ENCODE measurements around the gene SCG3. TPM values are rescaled to one million over a fixed set of nuclear protein-coding genes. Genes with fewer than 3 reads are reported as not detected.

The SCG3 gene
- total and polyA plus RNA-seq, 7 donors: under 0.01 to 2.1 (median 1.2) TPM

DNA sequence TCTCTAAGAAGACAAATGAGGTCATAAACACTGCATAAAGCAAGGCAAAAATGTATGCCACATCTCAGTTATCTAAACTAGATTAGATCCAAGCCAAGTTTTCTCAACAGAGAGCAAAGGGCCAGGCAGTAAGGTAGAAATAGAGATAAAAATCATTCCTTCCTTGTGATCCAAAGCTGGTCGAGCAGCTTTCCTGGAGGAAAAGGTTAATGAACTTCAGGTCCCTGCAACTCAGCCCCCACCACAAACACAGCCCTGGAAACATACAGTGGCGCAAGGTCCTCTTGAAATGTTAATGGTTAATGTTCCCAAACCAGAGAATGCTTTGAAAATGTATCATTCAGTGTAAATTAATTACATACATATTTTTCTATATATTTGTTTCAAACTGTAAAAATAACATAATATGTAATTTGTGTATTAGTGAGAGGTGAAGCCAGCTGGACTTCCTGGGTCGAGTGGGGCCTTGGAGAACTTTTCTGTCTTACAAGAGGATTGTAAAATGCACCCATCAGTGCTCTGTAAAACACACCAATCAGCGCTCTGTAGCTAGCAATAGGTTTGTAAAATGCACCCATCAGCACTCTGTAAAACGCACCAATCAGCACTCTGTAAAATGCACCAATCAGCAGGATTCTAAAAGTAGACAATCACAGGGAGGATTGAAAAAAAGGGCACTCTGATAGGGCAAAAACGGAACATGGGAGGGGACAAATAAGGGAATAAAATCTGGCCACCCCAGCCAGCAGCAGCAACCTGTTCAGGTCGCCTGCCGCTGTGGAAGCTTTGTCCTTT lies 39.1 kb downstream of the SCG3 start:
- intact Hi-C loops (cut with DNase I): no loop called here
- H3K4me1 ChIP-seq: peaks cover 0 to 34% (median 15%) of the 10 kb centered on the region in 4 donors
- DNase-seq: no peak
- H3K27me3 ChIP-seq: no peaks in the 10 kb centered on the region
- 74 to 81% methylated on average over 8 of the region's 8 CpGs for WGBS, 2 donors
- H3K4me3 ChIP-seq: no peak overlapping the region
- peaks cover 0 to 12% (median 0%) of the 10 kb centered on the region in 4 donors for H3K36me3 ChIP-seq
- TF ChIP-seq POLR2AphosphoS5 (IDR thresholded peaks at IDR 0.05) (no peak), EP300 (IDR thresholded peaks at IDR 0.05) (no peak), POLR2A (IDR thresholded peaks at IDR 0.05) (no peak), CTCF (IDR thresholded peaks at IDR 0.05) (no peak)
- H3K9me3 ChIP-seq: no peaks in the 10 kb centered on the region
- no peak overlapping the region for H3K27ac ChIP-seq

- H3K27ac ChIP-seq: no peak overlapping the region
- H3K36me3 ChIP-seq: peaks cover 0 to 12% (median 0%) of the 10 kb centered on the region in 4 donors
- H3K27me3 ChIP-seq: no peaks in the 10 kb centered on the region
- DNase-seq: no peak
- H3K9me3 ChIP-seq: no peaks in the 10 kb centered on the region
- TF ChIP-seq POLR2A (IDR thresholded peaks at IDR 0.05) (no peak), CTCF (IDR thresholded peaks at IDR 0.05) (no peak)
- intact Hi-C loops (cut with DNase I): no loop called here
- H3K4me3 ChIP-seq: no peak overlapping the region
- WGBS, 2 donors: 80 to 83% methylated on average over 5 of the region's 5 CpGs
- H3K4me1 ChIP-seq: peaks cover 0 to 44% (median 25%) of the 10 kb centered on the region in 4 donors
These were observed 40.1 kb downstream of the SCG3 start for GRCh38 chr15:51721199-51721960.

GRCh38 chr15:51724199-51724598 lies 42.9 kb downstream of the SCG3 start:
- no peak for TF ChIP-seq POLR2A (IDR thresholded peaks at IDR 0.05)
- peak in 2 of 4 donors; percentile 65 to 73 for TF ChIP-seq EP300 (IDR thresholded peaks at IDR 0.05)
- no peak for TF ChIP-seq CTCF (IDR thresholded peaks at IDR 0.05)
- TF ChIP-seq POLR2AphosphoS5 (IDR thresholded peaks at IDR 0.05): peak; percentile 64 to 96 (median 84)
- WGBS, 2 donors: 86 to 91% methylated on average over 2 of the region's 2 CpGs
- intact Hi-C loops (cut with DNase I): no loop called here
- Histone ChIP-seq H3K36me3 (peaks cover 0 to 12% (median 0%) of the 10 kb centered on the region in 4 donors), H3K4me3 (no peak overlapping the region), H3K27me3 (no peaks in the 10 kb centered on the region), H3K27ac (peak overlapping the region in 2 of 4 donors; percentile 74 to 78), H3K9me3 (no peaks in the 10 kb centered on the region), H3K4me1 (peaks cover 0 to 59% (median 44%) of the 10 kb centered on the region in 4 donors)
- no peak for DNase-seq

DNA sequence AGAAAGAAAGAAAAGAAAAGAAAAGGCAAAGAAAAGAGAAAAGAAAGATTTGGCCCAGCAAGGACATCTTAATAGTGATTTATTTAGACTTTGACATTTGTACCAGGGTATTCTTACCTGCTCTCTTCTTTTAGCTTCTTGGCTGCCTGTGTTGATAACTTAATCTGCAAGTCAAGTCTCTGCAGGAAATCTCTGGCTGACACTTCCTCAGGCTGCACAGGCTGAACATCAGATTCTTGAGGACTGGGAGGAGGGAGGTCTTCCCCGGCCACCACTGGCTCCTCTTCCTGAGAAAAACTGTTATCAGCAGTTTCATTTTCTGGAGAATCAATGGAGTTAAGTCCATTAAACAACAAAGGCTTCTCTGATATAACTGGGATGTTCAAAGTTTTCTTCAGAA lies 43.4 kb downstream of the SCG3 start:
- Histone ChIP-seq H3K4me1 (peaks cover 0 to 59% (median 46%) of the 10 kb centered on the region in 4 donors), H3K27ac (peak overlapping the region in 3 of 4 donors; percentile 43 to 78 (median 74)), H3K27me3 (no peaks in the 10 kb centered on the region), H3K4me3 (no peak overlapping the region), H3K9me3 (no peaks in the 10 kb centered on the region), H3K36me3 (peaks cover 0 to 12% (median 0%) of the 10 kb centered on the region in 4 donors)
- intact Hi-C loops (cut with DNase I): no loop called here
- DNase-seq: no peak
- TF ChIP-seq CTCF (IDR thresholded peaks at IDR 0.05) (no peak), POLR2A (IDR thresholded peaks at IDR 0.05) (no peak), EP300 (IDR thresholded peaks at IDR 0.05) (no peak), POLR2AphosphoS5 (IDR thresholded peaks at IDR 0.05) (no peak)
- 42 to 78% methylated on average over 1 of the region's 1 CpG for WGBS, 2 donors
